HCT116 (cell line): ENCODE data around the gene EBP.

Experiments
- CEBPB ChIP-seq: IDR thresholded peaks from 2 replicates; pipeline ENCODE4 v1.6.1; 2012; ENCODE audit warnings: low read depth
- CTCF ChIP-seq, 3 experiments: fragments of 200-600 bp in 1 of 3; sonication (generic) in 1 of 3; IDR thresholded peaks in 2 of 3; conservative IDR thresholded peaks in 1 of 3; 2 replicates each; pipeline ENCODE4 v1.5.1; 2012 to 2017; ENCODE audit warnings: low read depth in 2 of 3, low read length in 2 of 3, antibody characterized with exemption in 1 of 3, borderline replicate concordance in 1 of 3, control low read depth in 1 of 3, mild to moderate bottlenecking in 1 of 3, mixed read lengths in 1 of 3, mixed run types in 1 of 3, moderate library complexity in 1 of 3; ENCODE audit not compliant: insufficient read depth in 1 of 3
- EGR1 ChIP-seq: IDR thresholded peaks from 2 replicates; pipeline ENCODE4 v1.6.1; 2012; ENCODE audit warnings: low read depth
- EZH2 ChIP-seq: fragments of 200-600 bp; sonication (generic); IDR thresholded peaks from 2 replicates; pipeline ENCODE4 v1.6.1; 2017; ENCODE audit warnings: antibody characterized with exemption, mixed run types
- EZH2phosphoT487 ChIP-seq: fragments of 200-600 bp; IDR thresholded peaks from 2 replicates; pipeline ENCODE4 v1.6.1; 2018; ENCODE audit warnings: antibody characterized with exemption, borderline replicate concordance
- POLR2A ChIP-seq: IDR thresholded peaks from 2 replicates; pipeline ENCODE4 v1.7.0; 2011; ENCODE audit warnings: borderline replicate concordance; ENCODE audit not compliant: insufficient read depth, insufficient read length; ENCODE audit errors: extremely low read depth
- POLR2AphosphoS5 ChIP-seq: IDR thresholded peaks from 2 replicates; pipeline ENCODE4 v1.6.1; 2011; ENCODE audit warnings: mild to moderate bottlenecking, low read depth, low read length, moderate library complexity
- RAD21 ChIP-seq: IDR thresholded peaks from 2 replicates; pipeline ENCODE4 v1.6.1; 2012; ENCODE audit warnings: low read depth, mild to moderate bottlenecking
- REST ChIP-seq: IDR thresholded peaks from 2 replicates; pipeline ENCODE4 v1.6.1; 2012; ENCODE audit warnings: low read depth
- SP1 ChIP-seq: IDR thresholded peaks from 2 replicates; pipeline ENCODE4 v1.6.1; 2012; ENCODE audit warnings: low read depth
- TCF7L2 ChIP-seq: IDR thresholded peaks from 2 replicates; pipeline ENCODE4 v1.7.0; 2011; ENCODE audit warnings: borderline replicate concordance, inconsistent platforms; ENCODE audit not compliant: insufficient read depth, insufficient read length; ENCODE audit errors: extremely low read depth
- YY1 ChIP-seq: IDR thresholded peaks from 2 replicates; pipeline ENCODE4 v1.6.1; 2011; ENCODE audit warnings: low read length, low read depth, moderate library complexity, mild to moderate bottlenecking; ENCODE audit not compliant: insufficient replicate concordance; ENCODE audit errors: extremely low read depth
- ZFX ChIP-seq: fragments of 450-650 bp; IDR thresholded peaks from 2 replicates; pipeline ENCODE4 v1.6.1; 2017

- no peak for TF ChIP-seq RAD21
- TF ChIP-seq CTCF (IDR thresholded peaks at IDR 0.05 in 2 of 3, conservative IDR thresholded peaks at IDR 0.05 in 1 of 3; ENCODE audit: borderline replicate concordance in 1 of 3, insufficient read depth in 1 of 3, low read depth in 2 of 3, low read length in 2 of 3), result no peak
- no peak for TF ChIP-seq REST
- TF ChIP-seq YY1, result no peak
- TF ChIP-seq EZH2, result no peak
- no peak for TF ChIP-seq POLR2A
- no peak for TF ChIP-seq EGR1
- no peak for TF ChIP-seq ZFX
- TF ChIP-seq POLR2AphosphoS5, result no peak
- TF ChIP-seq SP1, result no peak
- no peak for TF ChIP-seq TCF7L2
- no peak for TF ChIP-seq EZH2phosphoT487
- TF ChIP-seq CEBPB, result no peak
Measured at GRCh38 chrX:48523682-48524081, 2.1 kb downstream of the EBP start.
